GM19438 (cell line): ENCODE measurements around the gene ERFE.

Source experiments
- ATAC-seq: cut with Tn5 transposase; IDR thresholded peaks from one replicate; pipeline ENCODE4 v1.9.1; 2021; ENCODE audit warnings: low read depth; ENCODE audit not compliant: unreplicated experiment

Gene ERFE

GRCh38 chr2:238125127-238125885 lies 33.5 kb upstream of the ERFE start:
- no peak for ATAC-seq

- ATAC-seq = no peak
Observed at GRCh38 chr2:238126338-238126737, 32.4 kb upstream of the ERFE start.

- no peak for ATAC-seq
Observed at GRCh38 chr2:238126775-238127164, 32.0 kb upstream of the ERFE start.

GRCh38 chr2:238127165-238128060 lies 31.4 kb upstream of the ERFE start:
- no peak for ATAC-seq

- no peak for ATAC-seq
Observed at GRCh38 chr2:238128061-238128440, 30.7 kb upstream of the ERFE start.

- ATAC-seq = no peak
Observed at GRCh38 chr2:238128534-238129001, 30.2 kb upstream of the ERFE start.

DNA sequence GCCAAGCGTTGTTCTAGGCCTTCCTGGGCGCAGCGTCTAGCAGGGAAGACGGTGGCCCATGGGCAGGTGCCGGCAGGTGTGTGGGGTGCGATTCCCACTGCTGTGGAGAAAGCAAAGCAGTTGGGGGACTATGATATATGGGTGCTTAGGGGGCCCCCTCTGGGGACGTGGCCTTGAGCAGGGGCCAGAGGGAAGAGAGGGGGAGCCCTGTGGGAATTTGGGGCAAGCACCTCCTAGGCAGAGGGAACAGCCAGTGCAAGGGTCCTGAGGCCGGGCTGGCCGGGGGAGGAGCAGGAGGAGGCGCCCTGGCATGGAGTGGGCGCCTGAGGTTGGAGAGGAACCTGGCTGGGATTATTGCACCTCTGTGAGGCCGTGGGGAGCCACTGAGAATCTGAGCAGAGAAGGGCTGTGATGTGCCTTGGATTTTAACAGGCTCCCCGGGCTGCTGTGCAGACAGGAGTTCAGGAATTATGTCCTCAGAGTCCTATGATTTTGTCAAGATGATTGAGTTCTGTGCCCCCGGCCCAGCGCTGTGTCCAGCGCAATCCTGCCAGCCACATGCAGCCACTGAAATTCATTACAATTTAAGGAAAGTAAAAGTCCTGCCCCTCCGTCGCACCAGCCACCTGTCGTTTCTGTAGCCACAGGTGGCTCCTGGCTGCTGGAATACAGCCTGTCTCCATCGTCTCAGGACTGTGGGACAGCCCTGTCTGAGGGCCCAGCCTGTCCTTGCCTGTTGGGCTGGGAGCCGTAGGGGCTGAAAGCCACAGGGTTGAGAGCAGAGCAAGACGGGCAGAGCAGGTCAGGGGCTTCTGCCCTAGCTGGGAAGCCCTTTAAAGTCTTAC lies 29.4 kb upstream of the ERFE start:
- no peak for ATAC-seq

GRCh38 chr2:238130111-238130695 lies 28.6 kb upstream of the ERFE start:
- ATAC-seq = no peak

DNA sequence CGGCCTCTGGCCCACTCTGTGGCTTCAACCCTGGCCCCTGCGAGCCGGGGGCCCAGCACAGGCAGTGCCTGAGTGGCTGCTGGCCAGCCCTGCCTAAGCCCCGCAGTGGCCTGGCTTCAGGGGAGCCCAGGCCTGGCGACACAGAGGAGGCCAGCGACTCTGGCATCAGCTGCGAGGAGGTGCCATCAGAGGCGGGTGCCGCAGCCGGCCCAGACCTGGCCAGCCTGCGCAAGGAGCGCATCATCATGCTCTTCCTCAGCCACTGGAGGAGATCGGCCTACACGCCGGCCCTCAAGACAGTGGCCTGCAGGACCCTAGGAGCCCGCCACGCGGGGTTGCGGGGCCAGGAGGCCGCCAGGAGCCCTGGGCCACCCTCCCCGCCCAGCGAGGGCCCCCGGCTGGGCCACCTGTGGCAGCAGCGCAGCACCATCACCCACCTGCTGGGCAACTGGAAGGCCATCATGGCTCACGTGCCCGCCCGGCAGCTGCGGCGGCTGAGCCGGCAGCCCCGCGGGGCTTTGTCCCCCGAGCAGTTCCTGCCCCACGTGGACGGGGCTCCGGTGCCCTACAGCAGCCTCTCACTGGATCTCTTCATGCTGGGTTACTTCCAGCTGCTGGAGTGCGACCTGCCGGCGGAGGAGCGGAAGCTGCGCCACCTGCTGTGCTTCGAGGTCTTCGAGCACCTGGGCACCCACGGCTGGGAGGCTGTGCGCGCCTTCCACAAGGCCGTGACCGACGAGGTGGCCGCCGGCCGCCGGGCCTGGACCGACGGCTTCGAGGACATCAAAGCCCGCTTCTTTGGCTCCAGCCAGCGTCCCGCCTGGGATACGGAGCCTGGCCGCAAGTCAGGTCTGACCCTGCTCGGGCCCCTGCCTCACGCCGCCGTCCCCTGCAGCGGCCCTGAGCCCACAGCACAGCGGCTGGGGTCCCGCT lies 27.8 kb upstream of the ERFE start:
- no peak for ATAC-seq

GRCh38 chr2:238131761-238132462 lies 26.9 kb upstream of the ERFE start:
- no peak for ATAC-seq

DNA sequence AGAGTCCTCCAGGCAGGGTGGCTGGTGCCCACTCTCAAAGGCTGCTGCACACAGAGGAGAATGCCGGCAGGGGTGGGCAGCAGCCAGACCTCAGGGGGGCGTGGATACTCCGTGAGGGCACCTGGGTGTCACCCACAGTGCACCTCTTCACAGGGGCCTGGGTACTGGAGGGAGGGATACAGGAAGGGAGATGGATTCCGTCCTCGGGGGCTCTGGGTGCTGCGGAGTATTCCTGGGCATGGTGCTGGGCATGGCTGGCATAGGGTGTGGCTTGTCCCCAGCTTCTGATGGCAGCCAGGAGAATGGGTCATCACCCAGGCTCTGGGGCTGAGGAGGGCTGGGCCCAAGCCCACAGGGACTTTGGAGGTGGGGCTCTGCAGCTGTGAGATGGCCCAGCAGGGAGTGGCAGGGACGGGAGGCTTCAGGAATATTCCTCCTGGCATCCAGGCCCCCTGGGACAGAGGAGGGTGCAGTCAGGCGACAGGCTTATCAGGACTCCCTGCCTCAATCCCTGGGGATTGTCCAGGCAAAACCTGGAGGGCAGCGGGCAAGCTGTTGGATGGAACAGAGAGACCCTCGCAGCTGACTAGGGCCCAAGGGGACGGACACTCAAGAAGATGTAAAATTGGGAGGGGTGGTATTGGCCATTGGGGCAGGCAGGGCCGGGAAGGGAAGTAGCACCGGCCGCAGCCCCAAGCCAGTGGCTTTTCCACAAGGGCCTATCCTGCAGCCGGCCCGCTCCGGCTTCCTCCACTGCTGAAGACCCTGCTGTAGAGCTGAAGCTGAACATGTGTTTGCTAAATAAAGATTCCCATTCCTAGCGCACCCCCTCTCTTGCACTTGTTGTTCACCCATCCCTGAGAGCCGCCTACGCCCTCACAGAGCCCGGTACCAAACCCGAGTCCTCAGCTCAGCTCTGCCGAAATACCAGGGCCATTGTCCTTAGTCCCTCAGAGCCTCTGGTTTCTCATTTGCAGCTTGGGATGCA lies 26.0 kb upstream of the ERFE start:
- no peak for ATAC-seq

DNA sequence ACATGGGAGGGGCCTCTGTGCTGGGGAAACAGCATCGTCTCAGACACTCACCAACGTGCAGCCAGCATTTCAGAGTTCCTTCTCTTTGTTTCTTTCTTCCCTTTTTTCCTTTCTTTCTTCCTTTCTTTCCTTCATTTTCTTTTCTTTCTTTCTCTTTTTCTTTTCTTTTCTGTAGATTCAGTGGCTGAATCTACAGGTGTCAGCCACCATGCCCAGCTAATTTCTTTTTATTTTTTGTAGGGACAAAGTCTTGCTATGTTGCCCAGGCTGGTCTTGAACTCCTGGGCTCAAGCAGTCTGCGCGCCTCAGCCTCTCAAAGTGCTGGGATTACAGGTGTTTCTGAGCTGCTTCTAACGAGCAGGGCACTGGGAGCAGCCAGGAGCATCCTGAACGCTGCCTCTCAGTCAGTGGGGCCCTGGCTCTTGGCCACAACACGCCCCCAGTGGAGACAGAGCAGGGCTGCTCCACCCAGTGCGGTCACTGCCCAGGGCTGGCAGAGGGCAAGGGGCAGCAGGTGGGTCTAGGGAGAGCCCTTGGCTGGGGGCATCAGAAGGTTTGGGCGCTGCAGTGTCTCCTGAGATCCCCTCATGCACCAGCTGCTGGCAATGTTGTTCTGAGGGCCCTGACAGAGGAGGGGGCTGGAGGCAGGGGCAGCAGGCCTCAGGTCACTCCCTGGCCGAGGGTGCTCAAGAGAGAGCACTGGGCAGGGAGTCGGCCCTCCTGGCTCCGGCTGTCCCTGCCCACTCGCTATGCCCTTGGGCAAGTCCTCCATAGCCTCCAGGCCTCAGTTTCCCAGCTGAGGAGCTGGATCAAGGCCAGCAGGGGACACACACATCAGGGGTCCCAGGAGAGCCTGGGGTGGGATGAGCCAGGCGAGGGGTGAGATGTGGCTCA lies 25.0 kb upstream of the ERFE start:
- ATAC-seq = no peak

- ATAC-seq = no peak
Observed at GRCh38 chr2:238134393-238134785, 24.4 kb upstream of the ERFE start.

GRCh38 chr2:238135601-238136150 lies 23.1 kb upstream of the ERFE start:
- ATAC-seq = no peak

DNA sequence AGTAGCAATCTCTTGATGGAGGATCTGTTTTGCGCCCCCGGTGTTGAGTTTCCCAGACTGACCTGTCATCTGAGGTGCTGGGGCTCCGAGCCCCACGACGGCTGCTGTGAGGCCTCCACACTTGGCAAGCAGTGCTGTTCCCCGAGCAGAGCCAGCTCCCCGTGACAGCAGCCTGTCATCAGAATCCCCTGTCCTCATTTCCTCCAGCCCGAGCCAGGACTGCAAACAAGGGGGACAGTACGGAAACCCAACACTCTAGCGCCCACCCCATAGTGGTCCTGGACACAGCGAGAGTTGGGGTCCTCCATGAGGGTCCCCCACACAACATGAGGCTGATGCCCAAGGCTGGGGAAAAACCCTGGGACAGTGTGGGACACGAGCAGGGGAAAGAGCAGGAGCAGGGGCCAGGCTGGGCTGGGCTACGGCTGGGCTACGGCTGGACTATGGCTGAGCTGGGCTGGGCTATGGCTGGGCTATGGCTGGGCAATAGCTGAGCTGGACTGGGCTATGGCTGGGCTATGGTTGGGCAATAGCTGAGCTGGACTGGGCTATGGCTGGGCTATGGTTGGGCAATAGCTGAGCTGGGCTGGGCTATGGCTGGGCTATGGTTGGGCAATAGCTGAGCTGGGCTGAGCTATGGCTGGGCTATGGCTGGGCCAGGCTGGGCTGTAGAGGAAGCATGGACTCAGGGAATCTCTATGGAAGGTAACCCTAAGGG lies 21.8 kb upstream of the ERFE start:
- ATAC-seq = no peak

- no peak for ATAC-seq
Observed at GRCh38 chr2:238137885-238138284, 20.9 kb upstream of the ERFE start.
